Neural crest cell (in vitro differentiated cells): ENCODE data around the gene MLLT1. TPM values are rescaled to one million over a fixed set of nuclear protein-coding genes. Genes with fewer than 3 reads are reported as not detected.

Experiments used
- DNase-seq: peaks from one replicate; pipeline ENCODE4 v3.0.0; 2021; ENCODE audit warnings: low read depth, mixed read lengths, low spot score
- H3K27ac Mint-ChIP-seq: one replicate; pipeline ENCODE4 v1.8.0; 2021; ENCODE audit warnings: mild to moderate bottlenecking, mixed read lengths; ENCODE audit not compliant: unreplicated experiment
- H3K27me3 Mint-ChIP-seq: 2 replicates; pipeline ENCODE4 v1.8.0; 2021; ENCODE audit warnings: low read depth, mild to moderate bottlenecking, mixed read lengths
- H3K36me3 Mint-ChIP-seq: 2 replicates; pipeline ENCODE4 v1.8.0; 2021; ENCODE audit warnings: low read depth, mild to moderate bottlenecking, mixed read lengths
- H3K4me1 Mint-ChIP-seq: 2 replicates; pipeline ENCODE4 v1.8.0; 2021; ENCODE audit warnings: mixed read lengths
- H3K4me3 Mint-ChIP-seq: one replicate; pipeline ENCODE4 v1.8.0; 2021; ENCODE audit warnings: mild to moderate bottlenecking, mixed read lengths
- H3K9me3 Mint-ChIP-seq: 2 replicates; pipeline ENCODE4 v1.8.0; 2021; ENCODE audit warnings: mixed read lengths
- CTCF ChIP-seq: fragments of 200-600 bp; sonication (generic); conservative IDR thresholded peaks from 2 replicates; pipeline ENCODE4 v1.5.0; 2021; ENCODE audit warnings: antibody characterized with exemption, mild to moderate bottlenecking
- total RNA-seq: library from RNA; stranded (reverse); gene quantifications from 2 replicates; pipeline ENCODE4 v1.2.1, GENCODE V29; 2021

Gene MLLT1
- total RNA-seq, 1 donor from 2014 or later = 86.4 TPM

- TF ChIP-seq CTCF = no peak
- H3K4me1 Mint-ChIP-seq = no peaks in the 10 kb centered on the region
- no peak overlapping the region for H3K27ac Mint-ChIP-seq
- no peak for DNase-seq
- H3K36me3 Mint-ChIP-seq = peaks cover 8% of the 10 kb centered on the region
- H3K9me3 Mint-ChIP-seq = peaks cover 12% of the 10 kb centered on the region
- H3K4me3 Mint-ChIP-seq = no peak overlapping the region
- H3K27me3 Mint-ChIP-seq = peaks cover 16% of the 10 kb centered on the region
Measured at GRCh38 chr19:6298413-6298812, 18.6 kb upstream of the MLLT1 start.

- no peak for DNase-seq
- H3K27me3 Mint-ChIP-seq = peaks cover 11% of the 10 kb centered on the region
- H3K27ac Mint-ChIP-seq = no peak overlapping the region
- no peak overlapping the region for H3K4me3 Mint-ChIP-seq
- H3K9me3 Mint-ChIP-seq = peaks cover 12% of the 10 kb centered on the region
- H3K4me1 Mint-ChIP-seq = no peaks in the 10 kb centered on the region
- no peak for TF ChIP-seq CTCF
- H3K36me3 Mint-ChIP-seq = peaks cover 8% of the 10 kb centered on the region
Measured at GRCh38 chr19:6297202-6297601, 17.4 kb upstream of the MLLT1 start.

- Mint-ChIP-seq H3K27ac (no peak overlapping the region), H3K4me1 (no peaks in the 10 kb centered on the region), H3K9me3 (peaks cover 14% of the 10 kb centered on the region), H3K36me3 (peaks cover 13% of the 10 kb centered on the region), H3K27me3 (peaks cover 3% of the 10 kb centered on the region), H3K4me3 (no peak overlapping the region)
- DNase-seq = no peak
- no peak for TF ChIP-seq CTCF
Measured at GRCh38 chr19:6292006-6292405, 12.2 kb upstream of the MLLT1 start.

- no peak for TF ChIP-seq CTCF
- H3K27me3 Mint-ChIP-seq = peaks cover 3% of the 10 kb centered on the region
- peaks cover 5% of the 10 kb centered on the region for H3K36me3 Mint-ChIP-seq
- H3K4me3 Mint-ChIP-seq = no peak overlapping the region
- no peak overlapping the region for H3K27ac Mint-ChIP-seq
- DNase-seq = no peak
- peaks cover 4% of the 10 kb centered on the region for H3K9me3 Mint-ChIP-seq
- no peaks in the 10 kb centered on the region for H3K4me1 Mint-ChIP-seq
Measured at GRCh38 chr19:6288737-6289136, 9.0 kb upstream of the MLLT1 start.

GRCh38 chr19:6287269-6287885, 7.6 kb upstream of the MLLT1 start:
- Mint-ChIP-seq H3K36me3 (peaks cover 5% of the 10 kb centered on the region), H3K4me3 (no peak overlapping the region), H3K27ac (no peak overlapping the region), H3K4me1 (no peaks in the 10 kb centered on the region), H3K27me3 (peaks cover 13% of the 10 kb centered on the region), H3K9me3 (peaks cover 4% of the 10 kb centered on the region)
- TF ChIP-seq CTCF = no peak
- DNase-seq = no peak
